GM12875 (cell line): ENCODE data around the gene ZSCAN12.
A peak's percentile ranks its signal among the peaks of the same experiment; 100 is the strongest.
"Not testable (repeated sequence)": the region's sequence is repeated elsewhere in the genome, so short reads cannot be mapped to it uniquely, and the experiment has no call there.

Experiments used
- H3K4me3 ChIP-seq: one replicate; pipeline ENCODE4 v1.5.1; 2011; ENCODE audit warnings: low read depth, low read length, control low read depth
- CTCF ChIP-seq: IDR thresholded peaks from 2 replicates; pipeline ENCODE4 v1.5.1; 2011; ENCODE audit warnings: low read depth, mild to moderate bottlenecking, control low read depth, inconsistent platforms, low read length, moderate library complexity, borderline replicate concordance; ENCODE audit not compliant: insufficient read depth

The ZSCAN12 gene

GRCh38 chr6:28408076-28408802 lies 8.7 kb upstream of the ZSCAN12 start:
- no peak for TF ChIP-seq CTCF
- no peak overlapping the region for H3K4me3 ChIP-seq

GRCh38 chr6:28407401-28407800 lies 7.9 kb upstream of the ZSCAN12 start:
- TF ChIP-seq CTCF, result no peak
- H3K4me3 ChIP-seq, result no peak overlapping the region

GRCh38 chr6:28403923-28404322 lies 4.4 kb upstream of the ZSCAN12 start:
- H3K4me3 ChIP-seq, result not testable (repeated sequence)

GRCh38 chr6:28402197-28402596 lies 2.6 kb upstream of the ZSCAN12 start:
- TF ChIP-seq CTCF, result no peak
- no peak overlapping the region for H3K4me3 ChIP-seq

- no peak overlapping the region for H3K4me3 ChIP-seq
- TF ChIP-seq CTCF, result no peak
Measured at GRCh38 chr6:28401172-28401571, 1.6 kb upstream of the ZSCAN12 start.

- peak overlapping the region; percentile 57 for H3K4me3 ChIP-seq
- TF ChIP-seq CTCF, result no peak
Measured at GRCh38 chr6:28400122-28400451, 540 bp upstream of the ZSCAN12 start.

GRCh38 chr6:28395918-28396317 lies 3.6 kb downstream of the ZSCAN12 start:
- TF ChIP-seq CTCF, result no peak
- H3K4me3 ChIP-seq, result no peak overlapping the region
